ENCODE results near the gene TMED10.

The TMED10 gene

DNA sequence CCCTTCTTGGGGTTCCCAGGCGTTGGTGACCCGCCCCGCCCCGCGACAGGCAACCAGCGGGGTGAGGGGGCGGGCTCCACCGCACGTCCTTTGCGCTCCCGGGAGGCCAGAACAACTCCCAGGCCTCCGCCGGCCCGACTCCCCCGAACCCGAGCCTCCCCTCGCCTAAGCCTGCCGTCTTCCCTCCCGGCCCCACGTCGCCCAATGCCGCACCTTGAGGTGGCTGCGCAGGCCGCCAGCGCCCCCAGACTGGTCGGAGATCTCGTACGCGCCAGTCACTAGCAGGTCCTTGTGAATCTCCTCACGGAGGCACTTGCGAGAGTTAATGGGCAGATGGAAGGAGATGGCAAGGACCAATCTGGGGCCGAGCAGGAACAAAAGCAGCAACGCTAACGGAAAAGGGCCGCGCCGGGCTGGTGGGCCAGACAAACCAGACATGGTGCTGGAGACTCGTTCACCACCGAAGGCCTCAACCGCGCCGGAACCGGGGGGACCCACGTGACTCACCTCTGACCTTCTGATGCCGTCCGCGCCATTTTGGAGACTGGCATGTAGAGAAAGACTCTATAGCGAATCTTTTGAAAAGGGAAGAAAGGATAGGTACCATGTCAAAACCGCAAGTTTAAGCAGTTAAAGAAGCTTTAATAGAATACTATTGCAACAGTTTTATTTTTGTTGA, at the start of gene TMED10:
Gene TMED10, minus strand, starts transcription at position 471 of the 679 bp plus-strand sequence. Its CDS starts 33 bp downstream, at position 438.
- TF ChIP-seq NFIC (IDR thresholded peaks at IDR 0.05) (no peak), EP300 (IDR thresholded peaks at IDR 0.05; ENCODE audit: borderline replicate concordance) (peak; percentile 18; the same call in 1 of the 2 replicates), ZBTB7A (IDR thresholded peaks at IDR 0.05; ENCODE audit: low read depth) (no peak), FOXM1 (IDR thresholded peaks at IDR 0.05; ENCODE audit: borderline replicate concordance, low read depth) (no peak), TCF12 (IDR thresholded peaks at IDR 0.05; ENCODE audit: low read depth) (peak; percentile 26; the same call in 1 of the 2 replicates), YY1 (IDR thresholded peaks at IDR 0.05; ENCODE audit: low read depth) (peak; percentile 100), RAD21 (IDR thresholded peaks at IDR 0.05; ENCODE audit: low read depth) (no peak), TAF1 (IDR thresholded peaks at IDR 0.05; ENCODE audit: low read depth) (peak; percentile 80), EGR1 (IDR thresholded peaks at IDR 0.05) (peak; percentile 95), CEBPB (IDR thresholded peaks at IDR 0.05) (no peak), TEAD4 (IDR thresholded peaks at IDR 0.05) (no peak), CREB1 (IDR thresholded peaks at IDR 0.05; ENCODE audit: low read depth) (no peak; the same call in 1 of the 2 replicates)
- TF ChIP-seq, protein P1, sequence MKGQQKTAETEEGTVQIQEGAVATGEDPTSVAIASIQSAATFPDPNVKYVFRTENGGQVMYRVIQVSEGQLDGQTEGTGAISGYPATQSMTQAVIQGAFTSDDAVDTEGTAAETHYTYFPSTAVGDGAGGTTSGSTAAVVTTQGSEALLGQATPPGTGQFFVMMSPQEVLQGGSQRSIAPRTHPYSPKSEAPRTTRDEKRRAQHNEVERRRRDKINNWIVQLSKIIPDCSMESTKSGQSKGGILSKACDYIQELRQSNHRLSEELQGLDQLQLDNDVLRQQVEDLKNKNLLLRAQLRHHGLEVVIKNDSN (IDR thresholded peaks at IDR 0.05), result peak; percentile 99
- TF ChIP-seq, protein P2, sequence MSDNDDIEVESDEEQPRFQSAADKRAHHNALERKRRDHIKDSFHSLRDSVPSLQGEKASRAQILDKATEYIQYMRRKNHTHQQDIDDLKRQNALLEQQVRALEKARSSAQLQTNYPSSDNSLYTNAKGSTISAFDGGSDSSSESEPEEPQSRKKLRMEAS (IDR thresholded peaks at IDR 0.05), result peak; percentile 84
- TF ChIP-seq, protein P3, sequence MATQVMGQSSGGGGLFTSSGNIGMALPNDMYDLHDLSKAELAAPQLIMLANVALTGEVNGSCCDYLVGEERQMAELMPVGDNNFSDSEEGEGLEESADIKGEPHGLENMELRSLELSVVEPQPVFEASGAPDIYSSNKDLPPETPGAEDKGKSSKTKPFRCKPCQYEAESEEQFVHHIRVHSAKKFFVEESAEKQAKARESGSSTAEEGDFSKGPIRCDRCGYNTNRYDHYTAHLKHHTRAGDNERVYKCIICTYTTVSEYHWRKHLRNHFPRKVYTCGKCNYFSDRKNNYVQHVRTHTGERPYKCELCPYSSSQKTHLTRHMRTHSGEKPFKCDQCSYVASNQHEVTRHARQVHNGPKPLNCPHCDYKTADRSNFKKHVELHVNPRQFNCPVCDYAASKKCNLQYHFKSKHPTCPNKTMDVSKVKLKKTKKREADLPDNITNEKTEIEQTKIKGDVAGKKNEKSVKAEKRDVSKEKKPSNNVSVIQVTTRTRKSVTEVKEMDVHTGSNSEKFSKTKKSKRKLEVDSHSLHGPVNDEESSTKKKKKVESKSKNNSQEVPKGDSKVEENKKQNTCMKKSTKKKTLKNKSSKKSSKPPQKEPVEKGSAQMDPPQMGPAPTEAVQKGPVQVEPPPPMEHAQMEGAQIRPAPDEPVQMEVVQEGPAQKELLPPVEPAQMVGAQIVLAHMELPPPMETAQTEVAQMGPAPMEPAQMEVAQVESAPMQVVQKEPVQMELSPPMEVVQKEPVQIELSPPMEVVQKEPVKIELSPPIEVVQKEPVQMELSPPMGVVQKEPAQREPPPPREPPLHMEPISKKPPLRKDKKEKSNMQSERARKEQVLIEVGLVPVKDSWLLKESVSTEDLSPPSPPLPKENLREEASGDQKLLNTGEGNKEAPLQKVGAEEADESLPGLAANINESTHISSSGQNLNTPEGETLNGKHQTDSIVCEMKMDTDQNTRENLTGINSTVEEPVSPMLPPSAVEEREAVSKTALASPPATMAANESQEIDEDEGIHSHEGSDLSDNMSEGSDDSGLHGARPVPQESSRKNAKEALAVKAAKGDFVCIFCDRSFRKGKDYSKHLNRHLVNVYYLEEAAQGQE (IDR thresholded peaks at IDR 0.05; ENCODE audit: low read depth), result no peak

DNA sequence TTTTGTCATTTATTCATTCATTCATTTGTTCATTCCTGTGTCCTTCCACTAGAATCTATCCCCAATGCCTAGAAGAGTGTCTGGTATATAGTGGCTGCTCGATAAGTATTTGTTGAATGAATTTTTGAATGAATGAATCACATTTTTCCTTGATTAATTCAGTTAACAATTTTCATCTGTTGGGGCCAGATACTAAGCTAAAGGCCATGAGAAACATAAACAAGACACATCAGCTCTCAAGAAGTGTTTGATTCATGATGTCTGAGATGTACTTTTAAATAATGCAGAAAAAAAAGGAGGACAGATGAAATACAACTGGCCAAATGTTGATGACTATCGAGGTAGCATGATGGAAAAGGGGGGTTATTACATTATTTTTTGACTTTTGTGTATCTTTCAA, 48.1 kb upstream of the TMED10 start:
- TF ChIP-seq ZBTB7A (IDR thresholded peaks at IDR 0.05; ENCODE audit: low read depth) (no peak), CREB1 (IDR thresholded peaks at IDR 0.05; ENCODE audit: low read depth) (no peak), EP300 (IDR thresholded peaks at IDR 0.05; ENCODE audit: borderline replicate concordance) (no peak), YY1 (IDR thresholded peaks at IDR 0.05; ENCODE audit: low read depth) (no peak), RAD21 (IDR thresholded peaks at IDR 0.05; ENCODE audit: low read depth) (no peak), TEAD4 (IDR thresholded peaks at IDR 0.05) (no peak), EGR1 (IDR thresholded peaks at IDR 0.05) (no peak), TCF12 (IDR thresholded peaks at IDR 0.05; ENCODE audit: low read depth) (no peak), CEBPB (IDR thresholded peaks at IDR 0.05) (no peak), FOXM1 (IDR thresholded peaks at IDR 0.05; ENCODE audit: borderline replicate concordance, low read depth) (no peak), TAF1 (IDR thresholded peaks at IDR 0.05; ENCODE audit: low read depth) (no peak), NFIC (IDR thresholded peaks at IDR 0.05) (no peak)
- TF ChIP-seq, protein P3 (IDR thresholded peaks at IDR 0.05; ENCODE audit: low read depth), result no peak
- TF ChIP-seq, protein P1 (IDR thresholded peaks at IDR 0.05), result no peak
- TF ChIP-seq, protein P2 (IDR thresholded peaks at IDR 0.05), result no peak

DNA sequence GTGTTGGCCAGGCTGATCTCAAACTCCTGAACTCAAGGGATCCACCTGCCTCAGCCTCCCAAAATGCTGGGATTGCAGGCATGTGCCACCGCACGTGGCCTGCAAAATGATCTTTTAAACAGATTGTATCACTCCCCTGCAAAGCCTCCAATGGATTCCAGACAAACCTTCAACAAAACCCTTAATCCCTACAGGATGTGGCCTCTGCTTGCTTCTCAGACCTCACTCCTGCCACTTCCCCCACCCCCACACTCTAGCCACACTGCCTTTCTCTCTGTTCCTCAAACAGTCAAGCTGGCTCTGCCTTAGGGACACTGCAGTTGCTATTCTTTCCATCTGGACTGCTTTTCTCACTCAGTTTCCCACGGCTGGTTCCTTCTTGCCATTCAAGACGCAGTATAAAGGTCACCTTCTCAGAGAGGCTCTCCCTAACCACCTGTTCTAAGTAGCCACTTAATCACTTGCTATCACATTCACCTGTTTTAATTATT, 47.3 kb upstream of the TMED10 start:
- TF ChIP-seq NFIC (IDR thresholded peaks at IDR 0.05) (no peak), RAD21 (IDR thresholded peaks at IDR 0.05; ENCODE audit: low read depth) (no peak), TEAD4 (IDR thresholded peaks at IDR 0.05) (no peak), FOXM1 (IDR thresholded peaks at IDR 0.05; ENCODE audit: borderline replicate concordance, low read depth) (no peak), YY1 (IDR thresholded peaks at IDR 0.05; ENCODE audit: low read depth) (no peak), EGR1 (IDR thresholded peaks at IDR 0.05) (no peak), CEBPB (IDR thresholded peaks at IDR 0.05) (no peak), EP300 (IDR thresholded peaks at IDR 0.05; ENCODE audit: borderline replicate concordance) (no peak), ZBTB7A (IDR thresholded peaks at IDR 0.05; ENCODE audit: low read depth) (no peak), TCF12 (IDR thresholded peaks at IDR 0.05; ENCODE audit: low read depth) (no peak), TAF1 (IDR thresholded peaks at IDR 0.05; ENCODE audit: low read depth) (no peak), CREB1 (IDR thresholded peaks at IDR 0.05; ENCODE audit: low read depth) (no peak)
- TF ChIP-seq, protein P2 (IDR thresholded peaks at IDR 0.05), result no peak
- TF ChIP-seq, protein P3 (IDR thresholded peaks at IDR 0.05; ENCODE audit: low read depth), result no peak
- TF ChIP-seq, protein P1 (IDR thresholded peaks at IDR 0.05), result no peak
